ENCODE measurements around the gene PCDHGB5.

DNA sequence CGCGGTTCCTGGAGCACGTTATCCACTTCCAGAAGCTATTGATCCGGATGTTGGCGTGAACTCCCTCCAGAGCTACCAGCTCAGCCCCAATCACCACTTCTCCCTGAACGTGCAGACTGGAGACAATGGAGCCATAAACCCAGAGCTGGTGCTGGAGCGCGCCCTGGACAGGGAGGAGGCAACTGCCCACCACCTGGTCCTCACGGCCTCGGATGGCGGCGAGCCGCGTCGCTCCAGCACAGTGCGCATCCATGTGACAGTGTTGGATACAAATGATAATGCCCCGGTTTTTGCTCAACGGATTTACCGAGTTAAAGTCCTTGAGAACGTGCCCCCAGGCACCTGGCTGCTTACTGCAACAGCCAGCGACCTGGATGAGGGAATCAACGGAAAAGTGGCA is 5.6 kb downstream of the PCDHGB5 start:
- TF ChIP-seq EP300 (IDR thresholded peaks at IDR 0.05) (no peak), POLR2A (IDR thresholded peaks at IDR 0.05) (no peak), CTCF (IDR thresholded peaks at IDR 0.05) (no peak), POLR2AphosphoS5 (IDR thresholded peaks at IDR 0.05) (no peak)

All from upper lobe of left lung (tissue), 4 donors.